Spleen (tissue), 13 donors: ENCODE results near the gene ZNF165. TPM values are rescaled to one million over a fixed set of nuclear protein-coding genes. Genes with fewer than 3 reads are reported as not detected.
"Not testable (repeated sequence)": the region's sequence is repeated elsewhere in the genome, so short reads cannot be mapped to it uniquely, and the experiment has no call there.

Source experiments
- DNase-seq: peaks from one replicate; pipeline ENCODE4 v3.0.0-alpha.2; 2020
- H3K27ac ChIP-seq, 8 donors: fragments of 200-600 bp; sonication (generic) in 7 of 8; 1 replicate in 4 of 8; 2 replicates in 4 of 8; pipeline versions ENCODE4 v1.5.0 to v1.8.0; 2016 to 2021; ENCODE audit warnings: inconsistent platforms in 4 of 8, mild to moderate bottlenecking in 4 of 8, moderate library complexity in 1 of 8
- H3K27me3 ChIP-seq, 7 donors: fragments of 200-600 bp; sonication (generic) in 6 of 7; replicated peaks in 1 of 7; 1 replicate in 4 of 7; 2 replicates in 3 of 7; pipeline versions ENCODE4 v1.5.0 to v1.8.0; 2016 to 2021; ENCODE audit warnings: inconsistent platforms in 3 of 7, mild to moderate bottlenecking in 1 of 7
- H3K36me3 ChIP-seq, 6 donors: fragments of 200-600 bp; sonication (generic) in 5 of 6; 1 replicate in 4 of 6; 2 replicates in 2 of 6; pipeline versions ENCODE4 v1.5.0 to v1.8.0; 2016 to 2021; ENCODE audit warnings: inconsistent platforms in 2 of 6
- H3K4me1 ChIP-seq, 6 donors: fragments of 200-600 bp; sonication (generic) in 5 of 6; 1 replicate in 3 of 6; 2 replicates in 3 of 6; pipeline versions ENCODE4 v1.5.0 to v1.8.0; 2016 to 2021; ENCODE audit warnings: inconsistent platforms in 3 of 6
- H3K4me3 ChIP-seq, 8 donors: fragments of 200-600 bp; sonication (generic) in 7 of 8; 1 replicate in 4 of 8; 2 replicates in 4 of 8; pipeline versions ENCODE4 v1.5.0 to v1.8.0; 2016 to 2021; ENCODE audit warnings: inconsistent platforms in 4 of 8, mild to moderate bottlenecking in 4 of 8, moderate library complexity in 2 of 8
- H3K9me3 ChIP-seq, 8 donors: fragments of 200-600 bp; sonication (generic) in 7 of 8; 1 replicate in 4 of 8; 2 replicates in 4 of 8; pipeline versions ENCODE4 v1.5.0 to v1.8.0; 2016 to 2021; ENCODE audit warnings: inconsistent platforms in 4 of 8
- POLR2A ChIP-seq, 3 donors: fragments of 450-650 bp; IDR thresholded peaks; one replicate each; pipeline ENCODE4 v1.5.1; 2017; ENCODE audit warnings: antibody characterized with exemption in 3 of 3, mild to moderate bottlenecking in 1 of 3
- POLR2AphosphoS5 ChIP-seq, 3 donors: sonication (generic); formaldehyde crosslinking; IDR thresholded peaks; one replicate each; pipeline ENCODE4 v1.5.1; 2017; ENCODE audit warnings: antibody characterized with exemption in 3 of 3
- WGBS, 5 donors: extraction: QIAGEN DNeasy Blood & Tissue Kit in 3 of 5; methylation state at CpG; one replicate each; pipeline versions ENCODE4 v1.1.5 to v1.1.7; 2013 to 2018; 5-methylcytosine and 5-hydroxymethylcytosine counted together
- intact Hi-C: fragments of 100-400 bp; cut with DNase I; formaldehyde crosslinking; loops from one replicate; pipeline ENCODE4 v1.15.0; 2023; ENCODE audit warnings: low total_unique reads
- long read RNA-seq, 2 donors: transcript quantifications; one replicate each; lab custom pipeline, GENCODE V29; 2026
- polyA plus RNA-seq, 3 donors: library from polyadenylated mRNA; stranded (reverse); fragments of 200-250 nt; gene quantifications; one replicate each; pipeline ENCODE4 v1.2.1, GENCODE V29; 2013
- total RNA-seq, 7 donors: library from RNA; depleted of rRNA in 3 of 7; stranded (reverse); fragments of >200 nt in 3 of 7; fragmentation: NEBNext Ultra II Directional in 4 of 7; extraction: Animal tissue kit (Norgen Biotek cat#: 25700) in 4 of 7; gene quantifications; one replicate each; pipeline versions ENCODE4 v1.1.0 to v1.2.1, GENCODE V29; 2016 to 2021
- TF ChIP-seq, protein P1 (sequence below), 11 experiments: fragments of 200-600 bp in 7 of 11; fragments of 450-650 bp in 4 of 11; sonication (generic) in 4 of 11; IDR thresholded peaks in 8 of 11; conservative IDR thresholded peaks in 3 of 11; 1 replicate in 7 of 11; 2 replicates in 4 of 11; pipeline versions ENCODE4 v1.4.0 to v1.8.0; 2016 to 2021; ENCODE audit warnings: antibody characterized with exemption in 11 of 11, inconsistent platforms in 4 of 11, mild to moderate bottlenecking in 1 of 11
- donor health status: healthy with polysubstance abuse.
- donor health status: DM: no; HTN: no; CAD: no; lungs with moderate emphysema.
- donor health status: DM: no; HTN: no; CAD: no.
- donor health status: Bipolar disorder and iron deficiency.
- donor health status: healthy.
- donor health status: DM: no; HTN: no; CAD: no.
- donor health status: DM: yes; HTN: yes; CAD: no.

The ZNF165 gene
- total RNA-seq (1 to 10 TPM in 4 of 7 donors, under 1 TPM in 3; 0.60 to 2.0 (median 1.0) TPM), polyA plus RNA-seq (1 to 10 TPM in 2 of 3 donors, under 1 TPM in 1; 0.77 to 1.9 (median 1.3) TPM)
- long read RNA-seq, donor 1 = 0 reads
- long read RNA-seq, donor 2 = 0 reads

- Histone ChIP-seq H3K4me1 (peaks cover 2 to 24% (median 17%) of the 10 kb centered on the region in 6 donors), H3K27ac (peak within 1 kb of the TSS; percentile 77 to 95 (median 85)), H3K4me3 (peak within 1 kb of the TSS; percentile 68 to 94 (median 77))
- intact Hi-C loops, H3K36me3 ChIP-seq, H3K9me3 ChIP-seq, DNase-seq, H3K27me3 ChIP-seq: not testable (repeated sequence)
- 0 to 2% (median 1%) methylated on average over 15 of the region's 15 CpGs for WGBS, 5 donors
Observed at GRCh38 chr6:28080381-28080630, at the start of gene ZNF165. TSS of gene ZNF165 (plus strand) at chr6:28080568. CDS start at chr6:28085481, 4,913 bp downstream.

- 82 to 92% (median 85%) methylated on average over 4 of the region's 4 CpGs for WGBS, 5 donors
- Histone ChIP-seq H3K27me3 (peaks cover 0 to 16% (median 0%) of the 10 kb centered on the region in 7 donors), H3K4me1 (no peaks in the 10 kb centered on the region), H3K27ac (no peak overlapping the region), H3K9me3 (no peaks in the 10 kb centered on the region), H3K4me3 (no peak overlapping the region), H3K36me3 (no peaks in the 10 kb centered on the region)
- intact Hi-C loops = no loop called here
- TF ChIP-seq POLR2A (IDR thresholded peaks at IDR 0.05) (no peak), POLR2AphosphoS5 (IDR thresholded peaks at IDR 0.05) (no peak)
- TF ChIP-seq, protein P1, sequence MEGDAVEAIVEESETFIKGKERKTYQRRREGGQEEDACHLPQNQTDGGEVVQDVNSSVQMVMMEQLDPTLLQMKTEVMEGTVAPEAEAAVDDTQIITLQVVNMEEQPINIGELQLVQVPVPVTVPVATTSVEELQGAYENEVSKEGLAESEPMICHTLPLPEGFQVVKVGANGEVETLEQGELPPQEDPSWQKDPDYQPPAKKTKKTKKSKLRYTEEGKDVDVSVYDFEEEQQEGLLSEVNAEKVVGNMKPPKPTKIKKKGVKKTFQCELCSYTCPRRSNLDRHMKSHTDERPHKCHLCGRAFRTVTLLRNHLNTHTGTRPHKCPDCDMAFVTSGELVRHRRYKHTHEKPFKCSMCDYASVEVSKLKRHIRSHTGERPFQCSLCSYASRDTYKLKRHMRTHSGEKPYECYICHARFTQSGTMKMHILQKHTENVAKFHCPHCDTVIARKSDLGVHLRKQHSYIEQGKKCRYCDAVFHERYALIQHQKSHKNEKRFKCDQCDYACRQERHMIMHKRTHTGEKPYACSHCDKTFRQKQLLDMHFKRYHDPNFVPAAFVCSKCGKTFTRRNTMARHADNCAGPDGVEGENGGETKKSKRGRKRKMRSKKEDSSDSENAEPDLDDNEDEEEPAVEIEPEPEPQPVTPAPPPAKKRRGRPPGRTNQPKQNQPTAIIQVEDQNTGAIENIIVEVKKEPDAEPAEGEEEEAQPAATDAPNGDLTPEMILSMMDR (IDR thresholded peaks at IDR 0.05 in 8 of 11, conservative IDR thresholded peaks at IDR 0.05 in 3 of 11) = no peak
- DNase-seq = no peak
Observed at GRCh38 chr6:28053584-28053983, 26.8 kb upstream of the ZNF165 start.

DNA sequence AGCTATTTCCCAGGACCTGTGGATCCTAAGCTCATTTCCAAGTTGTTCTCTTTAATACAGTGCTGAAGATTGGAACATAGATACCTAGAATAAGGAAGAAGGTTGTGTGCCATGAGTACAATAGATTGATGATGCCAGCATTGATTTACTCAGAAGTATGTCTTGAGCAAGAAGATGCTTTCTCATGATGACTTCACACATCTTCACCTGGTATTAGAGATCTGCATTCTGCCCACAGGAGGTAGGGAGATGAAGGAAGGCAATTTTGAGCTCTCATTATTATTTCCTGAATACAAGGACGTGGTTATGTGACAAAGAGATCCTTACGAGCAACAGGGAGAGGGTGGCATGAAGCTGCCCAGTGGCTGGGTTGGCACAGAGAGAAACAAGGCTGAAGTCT lies 20.0 kb upstream of the ZNF165 start:
- no peak for DNase-seq
- WGBS, 5 donors = 14 to 31% (median 22%) methylated on average over 2 of the region's 2 CpGs
- H3K27me3 ChIP-seq = peaks cover 0 to 41% (median 0%) of the 10 kb centered on the region in 7 donors
- no peak overlapping the region for H3K4me3 ChIP-seq
- TF ChIP-seq POLR2A (IDR thresholded peaks at IDR 0.05) (no peak), POLR2AphosphoS5 (IDR thresholded peaks at IDR 0.05) (no peak)
- TF ChIP-seq, protein P1 (IDR thresholded peaks at IDR 0.05 in 8 of 11, conservative IDR thresholded peaks at IDR 0.05 in 3 of 11) = no peak
- no peak overlapping the region for H3K27ac ChIP-seq
- intact Hi-C loops = no loop called here
- H3K36me3 ChIP-seq = no peaks in the 10 kb centered on the region
- H3K4me1 ChIP-seq = no peaks in the 10 kb centered on the region
- H3K9me3 ChIP-seq = no peaks in the 10 kb centered on the region

- no peak for DNase-seq
- Histone ChIP-seq H3K9me3 (no peaks in the 10 kb centered on the region), H3K4me1 (no peaks in the 10 kb centered on the region), H3K4me3 (no peak overlapping the region), H3K27ac (no peak overlapping the region), H3K27me3 (peaks cover 0 to 69% (median 0%) of the 10 kb centered on the region in 7 donors), H3K36me3 (no peaks in the 10 kb centered on the region)
- intact Hi-C loops = no loop called here
- TF ChIP-seq POLR2AphosphoS5 (IDR thresholded peaks at IDR 0.05) (no peak), POLR2A (IDR thresholded peaks at IDR 0.05) (no peak)
- TF ChIP-seq, protein P1 (IDR thresholded peaks at IDR 0.05 in 8 of 11, conservative IDR thresholded peaks at IDR 0.05 in 3 of 11) = no peak
- 69 to 82% (median 78%) methylated on average over 3 of the region's 3 CpGs for WGBS, 5 donors
Observed at GRCh38 chr6:28064272-28064671, 16.1 kb upstream of the ZNF165 start.

GRCh38 chr6:28068067-28068466 lies 12.3 kb upstream of the ZNF165 start:
- no peaks in the 10 kb centered on the region for H3K9me3 ChIP-seq
- intact Hi-C loops = no loop called here
- DNase-seq = no peak
- no peak overlapping the region for H3K27ac ChIP-seq
- H3K36me3 ChIP-seq = no peaks in the 10 kb centered on the region
- H3K4me3 ChIP-seq = no peak overlapping the region
- peaks cover 0 to 52% (median 0%) of the 10 kb centered on the region in 7 donors for H3K27me3 ChIP-seq
- TF ChIP-seq, protein P1 (IDR thresholded peaks at IDR 0.05 in 8 of 11, conservative IDR thresholded peaks at IDR 0.05 in 3 of 11) = no peak
- TF ChIP-seq POLR2A (IDR thresholded peaks at IDR 0.05) = no peak
- TF ChIP-seq POLR2AphosphoS5 (IDR thresholded peaks at IDR 0.05) = no peak
- no peaks in the 10 kb centered on the region for H3K4me1 ChIP-seq

DNA sequence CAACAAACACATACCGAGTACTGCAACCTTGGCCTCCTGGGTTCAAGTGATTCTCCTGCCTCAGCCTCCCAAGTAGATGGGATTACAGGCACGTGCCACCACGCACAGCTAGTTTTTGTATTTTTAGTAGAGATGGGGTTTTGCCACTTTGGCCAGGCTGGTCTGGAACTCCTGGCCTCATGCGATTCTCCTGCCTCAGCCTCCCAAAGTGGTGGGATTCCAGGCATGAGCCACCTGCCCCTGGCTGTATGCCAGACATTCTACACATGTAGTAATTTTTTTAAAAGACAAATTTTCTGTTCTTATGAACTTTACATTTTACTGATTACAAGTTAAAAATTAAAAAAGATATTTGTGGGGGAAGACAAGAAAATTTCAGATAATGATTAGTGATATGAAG lies 9.4 kb upstream of the ZNF165 start:
- H3K9me3 ChIP-seq, H3K36me3 ChIP-seq, intact Hi-C loops, H3K4me1 ChIP-seq, DNase-seq, H3K4me3 ChIP-seq, H3K27ac ChIP-seq: not testable (repeated sequence)
- peaks cover 0 to 30% (median 0%) of the 10 kb centered on the region in 7 donors for H3K27me3 ChIP-seq
- WGBS, 5 donors = 78 to 89% (median 86%) methylated on average over 4 of the region's 4 CpGs
